ENCODE data around the gene CHKA.
A peak's percentile ranks its signal among the peaks of the same experiment; 100 is the strongest.

CHKA gene

DNA sequence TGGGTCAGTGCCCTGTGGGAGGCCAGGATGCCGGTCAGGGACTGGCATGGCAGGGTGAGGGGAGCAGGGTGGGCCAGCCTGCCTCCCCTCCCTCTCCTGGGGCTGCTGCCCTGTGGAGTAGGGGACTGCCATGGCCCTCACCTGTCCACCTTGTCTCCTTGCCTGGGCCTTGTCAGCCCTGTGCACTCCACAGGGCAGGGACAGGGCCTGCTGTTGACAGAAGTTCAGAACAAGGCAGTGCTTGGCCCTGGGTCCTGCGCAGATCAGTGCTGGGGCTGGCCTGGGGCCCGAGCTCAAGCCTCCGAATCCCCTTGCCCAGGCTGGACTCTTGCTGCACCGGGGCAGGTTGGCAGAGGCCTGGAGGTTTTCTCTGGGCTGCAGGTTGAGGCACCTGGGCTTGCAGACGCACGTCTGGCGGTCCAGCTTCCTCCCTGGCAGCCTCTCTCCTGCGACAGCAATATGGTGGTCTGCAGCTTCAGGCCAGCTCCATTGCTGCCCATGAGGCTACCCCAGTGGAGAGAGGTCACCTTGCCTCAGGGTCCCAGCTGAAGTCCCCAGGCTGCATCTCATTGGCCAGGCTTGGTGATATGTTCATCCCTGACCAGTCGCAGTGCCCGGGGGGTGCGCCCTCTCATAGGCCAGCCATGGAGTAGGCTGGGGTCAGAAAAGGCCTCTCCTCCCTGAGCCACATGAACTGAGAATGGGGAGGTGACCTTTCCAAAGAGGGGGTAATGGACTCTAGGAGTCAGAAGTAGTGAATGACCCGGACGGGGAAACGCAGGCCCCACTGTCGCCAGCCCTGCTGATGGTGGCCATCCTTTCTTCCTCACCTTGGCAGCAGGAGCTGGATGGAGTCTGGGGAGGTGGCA, 21.5 kb upstream of the CHKA start:
- DNase-seq (ENCODE audit: low spot score), result no peak

GRCh38 chr11:68142028-68142412, 20.8 kb upstream of the CHKA start:
- no peak for DNase-seq (ENCODE audit: low spot score)

DNA sequence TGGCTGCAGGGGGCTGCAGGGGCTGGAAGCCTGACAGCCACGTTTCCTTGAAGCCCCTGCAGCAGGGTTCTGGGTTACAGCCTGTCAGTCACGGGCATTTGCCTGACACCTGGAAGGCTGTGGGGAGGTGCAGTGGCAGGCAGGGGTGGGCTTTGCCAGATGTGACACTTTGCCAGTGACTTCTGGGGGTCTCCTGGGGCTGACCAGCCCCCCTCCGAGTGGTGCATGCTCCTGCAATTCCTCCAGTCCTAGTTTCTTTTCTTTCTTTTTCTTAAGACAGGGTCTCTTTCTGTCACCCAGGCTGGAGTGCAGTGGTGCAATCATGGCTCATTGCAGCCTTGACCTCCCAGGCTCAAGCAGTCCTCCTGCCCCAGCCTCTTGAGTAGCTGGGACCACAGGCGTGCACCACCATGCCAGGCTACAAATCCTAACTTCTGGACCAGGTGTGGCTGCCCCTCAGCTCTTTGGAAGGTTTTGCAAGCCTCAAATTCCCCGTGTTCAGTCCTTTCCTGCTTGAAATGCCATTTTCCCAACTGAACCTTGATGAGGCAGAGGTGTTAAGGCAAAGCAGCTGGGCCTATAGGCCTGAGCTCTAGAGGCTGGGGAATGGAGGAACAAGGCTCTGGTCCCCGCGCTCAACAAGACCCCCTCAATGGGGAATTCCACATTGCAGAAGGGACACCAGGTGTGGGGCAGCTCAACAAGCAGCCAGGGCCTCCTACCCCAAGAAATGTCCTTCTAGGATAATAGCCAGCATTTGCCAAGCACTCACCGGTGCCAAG, 20.2 kb upstream of the CHKA start:
- DNase-seq (ENCODE audit: low spot score), result no peak

GRCh38 chr11:68140496-68141245, 19.5 kb upstream of the CHKA start:
- DNase-seq (ENCODE audit: low spot score), result no peak

DNA sequence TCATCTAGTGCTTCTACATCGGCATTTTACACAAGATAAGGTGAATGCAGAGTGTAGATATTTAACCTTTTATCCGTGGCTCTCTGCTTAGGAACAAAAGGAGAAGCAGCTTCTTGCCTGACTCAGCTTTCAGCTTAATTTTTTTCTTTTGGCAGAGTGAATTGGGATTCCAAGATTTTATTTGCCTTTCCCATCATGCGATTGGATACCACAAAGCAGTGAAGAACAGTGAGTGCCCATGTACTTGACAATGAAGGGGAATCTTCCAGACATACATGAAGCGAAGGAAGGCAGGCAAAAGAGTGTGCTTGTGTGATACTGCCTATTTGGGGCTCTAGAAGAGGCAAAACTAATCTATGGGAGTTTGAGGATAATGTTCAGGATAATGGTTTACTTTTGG, 17.0 kb upstream of the CHKA start:
- no peak for DNase-seq (ENCODE audit: low spot score)

- peak; percentile 82 for DNase-seq (ENCODE audit: low spot score)
These were observed 16.6 kb upstream of the CHKA start for GRCh38 chr11:68137833-68138232.

GRCh38 chr11:68136866-68137265, 15.7 kb upstream of the CHKA start:
- DNase-seq (ENCODE audit: low spot score), result no peak

DNA sequence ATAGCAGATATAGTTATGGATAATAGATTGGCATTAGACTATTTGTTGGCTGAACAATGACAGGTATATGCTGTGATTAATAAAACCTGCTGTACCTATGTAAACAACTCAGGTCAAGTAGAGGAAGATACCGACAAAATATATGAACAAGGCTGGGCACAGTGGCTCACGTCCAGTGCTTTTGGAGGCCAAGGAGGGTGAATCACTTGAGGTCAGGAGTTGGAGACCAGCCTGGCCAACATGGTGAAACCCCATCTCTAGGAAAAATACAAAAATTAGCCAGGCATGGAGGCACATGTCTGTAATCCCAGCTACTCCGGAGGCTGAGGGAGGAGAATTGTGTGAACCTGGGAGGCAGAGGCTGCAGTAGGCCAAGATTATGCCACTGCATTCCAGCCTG, 14.0 kb upstream of the CHKA start:
- no peak for DNase-seq (ENCODE audit: low spot score)

GRCh38 chr11:68133761-68134160, 12.6 kb upstream of the CHKA start:
- no peak for DNase-seq (ENCODE audit: low spot score)

DNA sequence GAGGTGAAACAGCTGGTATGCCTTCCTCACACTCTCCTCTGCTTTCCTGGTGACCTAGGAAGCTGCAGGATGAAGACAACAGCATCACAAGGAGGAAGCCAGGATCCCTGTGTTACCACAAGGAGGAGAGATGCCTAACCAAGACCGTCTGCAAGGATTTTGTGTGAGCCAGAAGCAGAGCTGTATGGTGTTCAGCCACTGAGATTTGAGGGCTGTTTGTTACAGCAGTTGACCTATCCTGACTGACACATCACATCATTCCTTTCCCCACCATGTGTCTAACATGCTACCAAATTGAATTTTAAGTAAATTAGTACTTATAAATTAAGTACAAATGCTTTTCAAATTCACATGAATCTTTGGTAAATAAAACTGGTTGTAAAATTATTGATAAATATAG, 8.9 kb upstream of the CHKA start:
- no peak for DNase-seq (ENCODE audit: low spot score)

- DNase-seq (ENCODE audit: low spot score), result peak; percentile 94
These were observed 7.6 kb upstream of the CHKA start for GRCh38 chr11:68128682-68129327.

- peak; percentile 100 for DNase-seq (ENCODE audit: low spot score)
These were observed 6.8 kb upstream of the CHKA start for GRCh38 chr11:68127714-68128681.

DNA sequence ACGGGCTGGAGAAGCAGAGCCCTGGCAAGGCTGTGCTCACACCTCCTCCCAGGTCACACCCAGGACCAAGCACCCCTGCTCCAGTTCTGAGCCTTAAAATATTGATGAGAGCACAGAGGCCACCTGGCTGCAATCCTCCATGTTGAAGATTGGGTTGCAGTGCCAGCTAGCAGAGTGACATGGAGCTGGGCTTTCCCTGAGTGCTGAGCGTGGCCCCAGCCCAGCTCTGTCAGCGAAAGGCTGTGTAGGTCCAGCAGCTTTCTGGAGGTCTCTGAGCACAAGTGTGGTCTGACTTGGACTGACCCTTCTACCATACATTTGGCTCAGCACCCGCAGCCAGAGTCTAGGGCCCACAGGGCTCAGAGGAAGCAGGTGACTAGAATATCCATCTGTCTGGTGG, 4.0 kb upstream of the CHKA start:
- DNase-seq (ENCODE audit: low spot score), result no peak

DNA sequence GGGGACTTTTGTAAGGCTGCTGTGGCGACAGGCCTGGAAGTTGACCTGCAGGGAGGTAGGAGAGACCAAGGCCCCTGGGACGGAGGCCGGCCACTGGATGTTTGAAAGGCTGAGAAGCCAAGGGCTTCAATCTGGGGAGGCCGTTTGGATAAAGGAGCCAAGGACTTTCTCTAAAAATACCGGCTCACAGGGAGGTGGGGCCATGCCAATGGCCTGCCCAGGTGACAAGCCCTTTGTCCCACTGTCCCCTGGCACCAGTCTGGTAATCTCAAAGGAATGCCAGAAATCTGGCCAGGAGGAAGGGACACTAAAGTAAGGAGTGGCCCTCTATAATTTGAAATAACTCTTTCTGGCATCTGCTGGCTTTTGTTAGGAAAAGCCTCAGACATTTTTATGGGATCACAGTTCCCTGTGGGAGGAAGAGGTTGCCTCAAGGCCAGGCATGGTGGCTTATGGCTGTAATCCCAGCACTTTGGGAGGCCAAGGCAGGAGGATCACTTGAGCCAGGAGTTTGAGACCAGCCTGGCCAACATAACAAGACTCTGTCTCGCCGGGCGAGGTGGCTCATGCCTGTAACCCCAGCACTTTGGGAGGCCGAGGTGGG, 1.9 kb upstream of the CHKA start:
- DNase-seq (ENCODE audit: low spot score), result peak; percentile 49

DNA sequence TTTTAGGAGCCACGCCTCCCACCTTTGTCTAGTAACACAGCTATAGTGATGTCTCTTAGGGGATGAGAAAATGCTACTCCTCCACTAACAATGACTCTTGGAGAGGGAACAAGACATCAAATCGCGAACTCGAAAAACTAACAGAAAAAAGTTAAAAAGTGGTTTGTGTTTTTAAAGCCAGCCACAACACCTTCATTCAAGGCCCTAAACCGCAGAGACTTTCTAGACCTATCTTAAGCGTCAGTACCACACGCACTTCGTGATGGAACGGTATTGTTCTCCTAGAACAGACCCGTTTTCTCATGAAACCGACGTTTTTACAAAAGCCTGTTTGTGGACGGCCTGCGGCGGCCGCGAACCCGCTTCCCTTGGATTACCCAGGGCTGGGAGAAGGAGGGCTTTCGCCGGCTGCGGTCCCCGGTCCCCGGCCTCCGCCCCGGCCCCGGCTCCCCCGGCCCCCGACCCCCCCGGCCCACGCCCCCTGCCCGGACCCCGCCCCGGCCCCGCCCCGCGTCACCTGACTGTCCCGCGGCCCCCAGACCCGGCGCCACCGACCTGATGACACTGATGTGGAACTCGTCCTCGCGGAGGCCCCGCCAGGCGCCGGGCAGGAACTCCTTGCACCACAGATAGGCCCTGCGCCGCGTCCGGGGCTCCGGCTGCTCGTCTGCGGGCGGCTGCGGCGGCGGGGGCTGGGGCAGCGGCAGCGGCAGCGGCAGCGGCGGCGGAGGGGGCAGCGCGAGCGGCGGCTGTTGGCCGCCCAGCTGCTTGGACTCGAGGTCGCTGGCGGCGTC, 718 bp downstream of the CHKA start:
- DNase-seq (ENCODE audit: low spot score), result peak; percentile 89

DNA sequence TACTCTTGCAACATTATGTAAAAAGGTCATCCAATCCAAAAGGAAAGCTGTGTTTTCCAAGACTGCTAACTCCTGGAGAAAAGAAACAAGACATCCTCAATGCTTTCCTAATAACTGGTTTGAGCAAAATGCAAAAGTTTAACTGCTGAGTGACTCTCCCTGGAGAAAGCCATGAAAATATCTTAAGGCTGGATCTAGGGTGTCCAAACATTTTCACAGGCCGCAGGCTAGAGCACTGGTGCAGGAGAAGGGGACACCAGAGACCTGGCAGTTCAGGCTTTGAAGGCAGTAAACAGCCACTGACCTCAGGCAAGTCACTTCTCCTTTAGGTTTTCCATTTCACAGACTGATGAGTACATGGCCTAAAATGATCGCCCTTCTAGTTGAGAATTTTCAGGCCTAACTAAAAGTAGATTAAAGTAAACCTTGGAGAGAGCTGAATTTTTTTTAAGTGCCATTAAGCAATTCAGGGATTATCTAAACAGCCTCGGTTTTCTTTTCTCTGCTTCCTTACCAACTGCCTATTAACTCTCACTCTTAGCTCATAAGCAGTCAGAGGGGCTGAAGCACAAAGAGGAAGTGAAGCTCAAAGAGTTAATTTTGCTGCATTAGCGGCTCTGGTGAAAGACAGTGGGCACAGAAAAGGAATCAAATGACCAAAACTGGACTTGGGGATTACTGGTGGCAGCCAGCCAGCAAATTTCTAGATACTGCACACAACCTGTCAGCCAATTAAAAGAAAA, 2.3 kb downstream of the CHKA start:
- DNase-seq (ENCODE audit: low spot score), result no peak

DNA sequence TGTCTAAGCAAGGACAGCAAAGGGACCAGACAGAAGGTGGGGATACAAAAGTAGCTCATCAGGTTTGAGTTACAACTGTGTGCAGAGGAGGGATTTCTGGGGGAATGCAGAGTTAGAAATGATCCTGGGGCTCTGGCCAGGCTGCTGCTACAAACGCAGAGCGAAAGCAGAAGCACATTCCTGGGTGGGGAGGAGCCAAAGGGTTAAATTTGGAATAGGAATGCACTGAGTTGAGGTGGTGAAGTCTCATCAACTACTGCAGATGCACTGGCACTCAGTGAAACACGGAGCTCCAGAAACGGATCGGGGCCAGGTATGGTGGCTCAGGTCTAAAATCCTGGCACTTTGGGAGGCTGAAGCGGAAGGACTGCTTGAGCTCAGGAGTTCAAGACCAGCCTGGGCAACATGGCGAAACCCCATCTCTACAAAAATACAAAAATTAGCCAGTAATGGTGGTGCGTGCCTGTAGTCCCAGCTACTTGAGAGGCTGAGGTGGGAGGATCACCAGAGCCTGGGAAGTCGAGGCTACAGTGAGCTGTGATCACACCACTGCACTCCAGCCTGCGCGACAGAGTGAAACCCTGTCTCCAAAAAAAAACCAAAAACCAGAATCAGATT, 3.2 kb downstream of the CHKA start:
- DNase-seq (ENCODE audit: low spot score), result no peak

DNA sequence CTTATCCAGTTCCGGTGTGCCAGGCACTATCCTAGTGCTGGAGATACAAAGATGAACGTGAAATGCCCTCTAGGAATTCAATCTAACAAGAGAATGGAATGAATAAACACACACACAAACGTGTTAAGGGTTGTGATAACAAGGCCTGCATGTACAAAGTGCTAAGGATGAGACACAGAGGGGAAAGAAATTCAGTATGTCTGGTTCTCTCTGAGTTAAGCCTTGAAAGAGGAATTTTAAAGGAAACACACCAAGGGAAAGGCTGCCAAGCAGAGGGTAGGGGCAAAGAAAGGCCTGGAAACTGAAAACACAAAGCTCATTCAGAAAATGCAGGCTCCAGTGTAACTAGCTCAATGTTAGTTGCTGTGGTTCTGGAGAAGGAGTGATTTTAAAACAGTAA, 4.2 kb downstream of the CHKA start:
- no peak for DNase-seq (ENCODE audit: low spot score)

DNA sequence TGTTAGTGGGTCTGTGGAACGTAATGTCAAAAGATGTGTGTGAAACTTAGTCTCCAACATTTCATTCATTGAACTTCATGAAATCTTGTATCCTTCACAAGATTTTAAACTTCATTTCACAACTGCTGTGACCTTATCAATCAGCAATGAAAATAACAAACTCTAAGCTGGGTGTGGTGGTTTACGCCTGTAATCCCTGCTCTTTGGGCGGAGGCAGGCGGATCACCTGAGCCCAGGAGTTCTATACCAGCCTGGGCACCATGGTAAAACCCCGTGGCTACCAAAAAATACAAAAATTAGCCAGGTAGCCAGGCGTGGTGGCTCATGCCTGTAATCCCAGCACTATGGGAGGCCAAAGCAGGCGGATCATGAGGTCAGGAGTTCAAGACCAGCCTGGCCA, 5.1 kb downstream of the CHKA start:
- no peak for DNase-seq (ENCODE audit: low spot score)
